H1 (cell line): Measurements from ENCODE around the gene SPECC1. TPM values are rescaled to one million over a fixed set of nuclear protein-coding genes. Genes with fewer than 3 reads are reported as not detected.
A peak's percentile ranks its signal among the peaks of the same experiment; 100 is the strongest.

ENCODE experiments used
- CTCF ChIA-PET: fragments of 300-600 bp; sonication (Branson Sonifier 250); formaldehyde crosslinking; loops from one replicate; lab custom pipeline; 2021; ENCODE audit not compliant: partially characterized antibody; lab: Charles Lee
- POLR2A ChIA-PET: fragments of 300-600 bp; sonication (Branson Sonifier 250); formaldehyde crosslinking; loops from one replicate; lab custom pipeline; 2021; ENCODE audit warnings: inconsistent platforms; ENCODE audit not compliant: partially characterized antibody; lab: Charles Lee
- DNase-seq, 2 experiments: peaks; one replicate each; pipeline versions ENCODE4 v3.0.0 to v3.0.0-alpha.2; 2010 to 2022; ENCODE audit warnings: low spot score in 2 of 2, low read depth in 1 of 2, mixed read lengths in 1 of 2
- FAIRE-seq: peaks from 2 replicates; lab custom pipeline; 2011; peaks lifted over from hg19 to GRCh38; lab: Jason Lieb, UNC
- H2AFZ ChIP-seq: 2 replicates; pipeline ENCODE4 v1.8.1; 2012; ENCODE audit warnings: low read length, inconsistent platforms
- H2AK5ac ChIP-seq: 2 replicates; pipeline ENCODE4 v1.6.1; 2013; ENCODE audit warnings: low read depth, low read length
- H2BK120ac ChIP-seq: replicated peaks from 2 replicates; pipeline ENCODE3; 2013; ENCODE audit warnings: low read depth, low read length, inconsistent platforms
- H2BK12ac ChIP-seq: 2 replicates; pipeline ENCODE4 v1.6.1; 2013; ENCODE audit warnings: low read depth, low read length
- H2BK15ac ChIP-seq: 2 replicates; pipeline ENCODE4 v1.6.1; 2013; ENCODE audit warnings: low read length
- H2BK20ac ChIP-seq: 2 replicates; pipeline ENCODE4 v1.6.1; 2013; ENCODE audit warnings: low read length
- H2BK5ac ChIP-seq: 2 replicates; pipeline ENCODE4 v1.6.1; 2013; ENCODE audit warnings: low read depth, low read length
- H3K14ac ChIP-seq: 2 replicates; pipeline ENCODE4 v1.6.1; 2013; ENCODE audit warnings: inconsistent platforms; ENCODE audit not compliant: insufficient read length
- H3K18ac ChIP-seq: 2 replicates; pipeline ENCODE4 v1.6.1; 2013; ENCODE audit warnings: low read length; ENCODE audit errors: extremely low read depth
- H3K23ac ChIP-seq: 2 replicates; pipeline ENCODE4 v1.6.1; 2013; ENCODE audit warnings: inconsistent platforms; ENCODE audit not compliant: insufficient read length
- H3K23me2 ChIP-seq: 2 replicates; pipeline ENCODE4 v1.6.1; 2013; ENCODE audit warnings: low read depth, low read length
- H3K27ac ChIP-seq: 2 replicates; pipeline ENCODE4 v1.6.1; 2011; ENCODE audit warnings: low read depth, low read length, inconsistent platforms
- H3K27me3 ChIP-seq, 4 experiments: replicated peaks in 1 of 4; 1 replicate in 1 of 4; 2 replicates in 3 of 4; pipeline versions ENCODE4 v1.6.1 to v1.8.1; 2011 to 2013; ENCODE audit warnings: low read length in 3 of 4, mild to moderate bottlenecking in 3 of 4, inconsistent platforms in 2 of 4, mixed read lengths in 2 of 4, moderate library complexity in 1 of 4; ENCODE audit not compliant: control insufficient read depth in 3 of 4, insufficient read depth in 3 of 4; ENCODE audit errors: extremely low read depth in 1 of 4
- H3K36me3 ChIP-seq, 4 experiments: 2 replicates each; pipeline versions ENCODE4 v1.6.1 to v1.8.1; 2011 to 2013; ENCODE audit warnings: mild to moderate bottlenecking in 4 of 4, low read length in 3 of 4, moderate library complexity in 2 of 4, control low read depth in 1 of 4, inconsistent platforms in 1 of 4; ENCODE audit not compliant: insufficient read depth in 4 of 4, control insufficient read depth in 2 of 4
- H3K4ac ChIP-seq: replicated peaks from 2 replicates; pipeline ENCODE3; 2013; ENCODE audit warnings: low read length, low read depth, mixed read lengths, inconsistent platforms; ENCODE audit not compliant: insufficient read length
- H3K4me1 ChIP-seq, 4 experiments: replicated peaks in 1 of 4; 1 replicate in 1 of 4; 2 replicates in 3 of 4; pipeline versions ENCODE4 v1.6.1 to v1.8.1; 2011 to 2013; ENCODE audit warnings: low read length in 3 of 4, inconsistent platforms in 2 of 4, mixed read lengths in 1 of 4; ENCODE audit not compliant: insufficient read depth in 4 of 4, control insufficient read depth in 3 of 4
- H3K4me2 ChIP-seq, 2 experiments: 2 replicates each; pipeline versions ENCODE4 v1.6.1 to v1.8.1; 2011 to 2013; ENCODE audit warnings: low read depth in 2 of 2, low read length in 2 of 2, control low read depth in 1 of 2, inconsistent platforms in 1 of 2, mild to moderate bottlenecking in 1 of 2; ENCODE audit not compliant: insufficient read depth in 1 of 2
- H3K4me3 ChIP-seq, 4 experiments: fragments of 200-600, 300-600 bp in 1 of 4; sonication (generic), shearing (Covaris generic), sonication (Bioruptor Twin) in 1 of 4; 2 replicates each; pipeline versions ENCODE4 v1.5.1 to v1.8.1; 2011 to 2016; ENCODE audit warnings: low read length in 4 of 4, low read depth in 3 of 4, control low read depth in 2 of 4, inconsistent platforms in 2 of 4, mild to moderate bottlenecking in 2 of 4, mixed read lengths in 1 of 4, moderate library complexity in 1 of 4; ENCODE audit not compliant: insufficient read depth in 2 of 4; ENCODE audit errors: extremely low read depth in 1 of 4
- H3K56ac ChIP-seq: replicated peaks from 2 replicates; pipeline ENCODE3; 2013; ENCODE audit warnings: low read depth, mild to moderate bottlenecking, mixed read lengths, low read length, inconsistent platforms; ENCODE audit not compliant: insufficient read length
- H3K79me1 ChIP-seq: 2 replicates; pipeline ENCODE4 v1.6.1; 2013; ENCODE audit warnings: low read depth, low read length, control low read depth
- H3K79me2 ChIP-seq, 2 experiments: 2 replicates each; pipeline versions ENCODE4 v1.6.1 to v1.8.1; 2012 to 2013; ENCODE audit warnings: low read length in 2 of 2, mild to moderate bottlenecking in 2 of 2, inconsistent platforms in 1 of 2; ENCODE audit not compliant: insufficient read depth in 2 of 2, control insufficient read depth in 1 of 2
- H3K9ac ChIP-seq, 4 experiments: replicated peaks in 1 of 4; 1 replicate in 1 of 4; 2 replicates in 3 of 4; pipeline versions ENCODE4 v1.6.1 to v1.8.1; 2011 to 2013; ENCODE audit warnings: low read depth in 3 of 4, low read length in 3 of 4, control low read depth in 2 of 4, mild to moderate bottlenecking in 2 of 4, moderate library complexity in 2 of 4, inconsistent platforms in 1 of 4; ENCODE audit errors: extremely low read depth in 1 of 4
- H3K9me3 ChIP-seq, 2 experiments: 2 replicates each; pipeline versions ENCODE4 v1.6.1 to v1.8.1; 2012 to 2013; ENCODE audit warnings: mild to moderate bottlenecking in 2 of 2, moderate library complexity in 2 of 2, control low read depth in 1 of 2, inconsistent platforms in 1 of 2, low read depth in 1 of 2, low read length in 1 of 2, mixed read lengths in 1 of 2; ENCODE audit not compliant: insufficient read depth in 2 of 2
- H4K20me1 ChIP-seq, 2 experiments: replicated peaks in 1 of 2; 2 replicates each; pipeline versions ENCODE3 to v1.8.1; 2011 to 2013; ENCODE audit warnings: inconsistent platforms in 2 of 2, low read length in 2 of 2, mild to moderate bottlenecking in 1 of 2; ENCODE audit not compliant: insufficient read depth in 2 of 2, control insufficient read depth in 1 of 2
- H4K5ac ChIP-seq: 2 replicates; pipeline ENCODE4 v1.6.1; 2013; ENCODE audit warnings: low read length, low read depth, mixed read lengths, inconsistent platforms; ENCODE audit not compliant: insufficient read length
- H4K8ac ChIP-seq: 2 replicates; pipeline ENCODE4 v1.8.0; 2013; ENCODE audit warnings: mild to moderate bottlenecking, moderate library complexity, low read length, inconsistent platforms; ENCODE audit not compliant: insufficient read depth; ENCODE audit errors: extremely low read depth
- H4K91ac ChIP-seq: replicated peaks from 2 replicates; pipeline ENCODE3; 2013; ENCODE audit warnings: low read length, mixed read lengths, inconsistent platforms; ENCODE audit not compliant: insufficient read length
- EP300 ChIP-seq, 2 experiments: IDR thresholded peaks; 1 replicate in 1 of 2; 2 replicates in 1 of 2; pipeline ENCODE4 v1.6.1; 2011 to 2012; ENCODE audit warnings: low read depth in 2 of 2, low read length in 2 of 2, mild to moderate bottlenecking in 2 of 2, borderline replicate concordance in 1 of 2, inconsistent platforms in 1 of 2, moderate library complexity in 1 of 2
- MAFK ChIP-seq: IDR thresholded peaks from 2 replicates; pipeline ENCODE4 v1.6.1; 2012; ENCODE audit warnings: low read depth, mild to moderate bottlenecking, improper control_type of control experiment, low read length
- POU5F1 ChIP-seq: IDR thresholded peaks from 2 replicates; pipeline ENCODE4 v1.6.1; 2011; ENCODE audit warnings: low read depth, mild to moderate bottlenecking, low read length, moderate library complexity
- RAD21 ChIP-seq, 2 experiments: IDR thresholded peaks in 1 of 2; conservative IDR thresholded peaks in 1 of 2; 2 replicates each; pipeline ENCODE4 v1.6.1; 2011; ENCODE audit warnings: low read depth in 2 of 2, low read length in 2 of 2, improper control_type of control experiment in 1 of 2, inconsistent platforms in 1 of 2, mild to moderate bottlenecking in 1 of 2, moderate library complexity in 1 of 2
- WGBS, 2 experiments: shearing (Covaris generic) in 1 of 2; methylation state at CpG; one replicate each; pipeline versions ENCODE4 v1.1.6 to v1.1.7; 2013 to 2015; ENCODE audit warnings: low lambda C conversion rate in 2 of 2, mixed read lengths in 2 of 2, inconsistent platforms in 1 of 2, low coverage in 1 of 2, missing lambda C conversion rate in 1 of 2; ENCODE audit not compliant: insufficient replicate concordance in 2 of 2, insufficient coverage in 1 of 2, insufficient read length in 1 of 2; ENCODE audit errors: extremely low coverage in 1 of 2, missing lambda C conversion rate in 1 of 2; 5-methylcytosine and 5-hydroxymethylcytosine counted together
- polyA plus RNA-seq, 7 experiments: library from polyadenylated mRNA; depleted of rRNA in 3 of 7; stranded (reverse) in 5 of 7; unstranded in 2 of 7; fragments of >200 nt in 5 of 7; fragments of 200-250 nt in 2 of 7; gene quantifications; 1 replicate in 5 of 7; 2 replicates in 1 of 7; 4 replicates in 1 of 7; pipeline versions ENCODE4 v1.2.1 to v1.2.3, GENCODE V29; 2011 to 2013; ENCODE audit warnings: missing spikeins in 2 of 7, mixed read lengths in 2 of 7
- total RNA-seq: library from RNA; stranded (reverse); fragmentation: NEBNext Ultra II Directional; extraction: Animal tissue kit (Norgen Biotek cat#: 25700); gene quantifications from 2 replicates; pipeline ENCODE4 v1.2.1, GENCODE V29; 2021

SPECC1 gene
- total and polyA plus RNA-seq, 2 of the 8 experiments (the other 6 are each of a cell fraction or from before 2014, with no cell fraction given): 35.8 to 87.9 TPM

DNA sequence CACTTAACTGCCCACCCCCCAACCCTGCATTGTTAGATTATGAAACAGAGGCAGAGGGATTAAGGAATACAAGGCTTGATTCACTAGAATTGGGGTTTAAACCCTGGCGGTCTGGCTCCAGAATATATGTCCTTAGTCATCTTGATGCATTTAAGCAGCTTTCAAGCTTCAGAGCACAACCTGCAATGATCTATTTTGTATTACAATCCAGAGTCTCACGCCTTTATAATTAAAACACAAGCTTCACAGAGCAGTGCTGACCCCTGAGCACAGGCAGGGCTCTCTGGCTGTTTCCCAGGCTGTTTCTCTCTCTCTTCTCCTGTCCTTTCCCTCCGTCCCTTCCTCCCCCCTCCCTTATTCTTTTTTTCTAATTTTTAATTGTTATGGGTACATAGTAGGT is 209.1 kb downstream of the SPECC1 start:
- FAIRE-seq: no peak
- Histone ChIP-seq H2BK15ac (no peak overlapping the region), H2BK5ac (no peak overlapping the region), H4K5ac (no peak overlapping the region), H3K14ac (no peak overlapping the region), H3K23me2 (no peaks in the 10 kb centered on the region), H3K56ac (no peak overlapping the region), H3K9ac (no peak overlapping the region), H2BK20ac (no peak overlapping the region), H2BK12ac (no peak overlapping the region), H3K36me3 (no peaks in the 10 kb centered on the region), H2AK5ac (no peak overlapping the region), H3K4me3 (no peak overlapping the region), H2AFZ (no peak overlapping the region), H3K4ac (no peak overlapping the region), H3K79me1 (no peaks in the 10 kb centered on the region), H3K9me3 (no peaks in the 10 kb centered on the region), H2BK120ac (no peak overlapping the region), H4K8ac (no peak overlapping the region), H3K27ac (no peak overlapping the region), H3K27me3 (no peaks in the 10 kb centered on the region), H3K23ac (no peak overlapping the region), H3K79me2 (peaks cover 0 to 70% of the 10 kb centered on the region in 2 experiments; a peak in 2 of 4 replicates), H4K20me1 (peaks cover 0 to 3% of the 10 kb centered on the region in 2 experiments), H3K4me1 (peaks cover 4 to 18% (median 15%) of the 10 kb centered on the region in 4 experiments; a peak in 6 of 7 replicates), H4K91ac (no peak overlapping the region), H3K18ac (no peak overlapping the region), H3K4me2 (no peak overlapping the region)
- no peak for TF ChIP-seq EP300 (IDR thresholded peaks at IDR 0.05; ENCODE audit: borderline replicate concordance in 1 of 2, low read depth in 2 of 2, low read length in 2 of 2)
- TF ChIP-seq POU5F1: no peak
- no peak for TF ChIP-seq RAD21 (IDR thresholded peaks at IDR 0.05 in 1 of 2, conservative IDR thresholded peaks at IDR 0.05 in 1 of 2; ENCODE audit: low read depth in 2 of 2, low read length in 2 of 2)
- TF ChIP-seq MAFK: no peak
- CTCF ChIA-PET: interaction anchor here (0.7 to 1.5 kb wide), 2 partner anchors 97 to 724 kb away, joined by 3 to 5 read pairs; no protein-coding TSS in a partner anchor
- POLR2A ChIA-PET: interaction anchor here (1.3 kb wide), 1 partner anchor 9 kb away, joined by 4 read pairs; no protein-coding TSS in a partner anchor
- WGBS, 2 experiments: 73% methylated on average over 3 of the region's 3 CpGs; no CpG with 5 or more reads in 1 of the 2 experiments
- peak in 1 of 2 experiments; percentile 13 for DNase-seq
